Gastrocnemius medialis (tissue), 4 donors: Measurements from ENCODE around the gene CYB5R3. TPM values are rescaled to one million over a fixed set of nuclear protein-coding genes. Genes with fewer than 3 reads are reported as not detected.

Source experiments
- ATAC-seq, 2 donors: fragments of 150-250 bp; one replicate each; pipeline ENCODE4 v1.9.1; 2016
- DNase-seq, 2 donors: peaks; one replicate each; pipeline ENCODE4 v3.0.0-alpha.2; 2019
- H3K27ac ChIP-seq, 4 donors: fragments of 200-600 bp; sonication (generic); 1 replicate in 1 of 4; 2 replicates in 3 of 4; pipeline ENCODE4 v1.5.1; 2016 to 2018; ENCODE audit warnings: mild to moderate bottlenecking in 2 of 4, moderate library complexity in 1 of 4
- H3K27me3 ChIP-seq, 3 donors: fragments of 200-600 bp; sonication (generic) in 2 of 3; 1 replicate in 1 of 3; 2 replicates in 2 of 3; pipeline versions ENCODE4 v1.5.1 to v1.6.0; 2016 to 2019; ENCODE audit warnings: mild to moderate bottlenecking in 1 of 3, moderate library complexity in 1 of 3
- H3K36me3 ChIP-seq, 2 donors: fragments of 200-600 bp; sonication (generic) in 1 of 2; one replicate each; pipeline ENCODE4 v1.5.1; 2017 to 2018
- H3K4me1 ChIP-seq, 2 donors: fragments of 200-600 bp; sonication (generic) in 1 of 2; one replicate each; pipeline ENCODE4 v1.5.1; 2016 to 2017; ENCODE audit warnings: mild to moderate bottlenecking in 2 of 2
- H3K4me3 ChIP-seq, 4 donors: fragments of 200-600 bp; sonication (generic) in 3 of 4; 1 replicate in 1 of 4; 2 replicates in 3 of 4; pipeline ENCODE4 v1.5.1; 2016 to 2019; ENCODE audit warnings: mild to moderate bottlenecking in 2 of 4
- H3K9me3 ChIP-seq, 3 donors: fragments of 200-600 bp; sonication (generic) in 2 of 3; 1 replicate in 1 of 3; 2 replicates in 2 of 3; pipeline ENCODE4 v1.5.1; 2016 to 2019
- POLR2A ChIP-seq, 2 donors: fragments of 450-650 bp; IDR thresholded peaks; one replicate each; pipeline ENCODE4 v1.6.1; 2017; ENCODE audit warnings: antibody characterized with exemption in 2 of 2, mild to moderate bottlenecking in 2 of 2, moderate library complexity in 2 of 2
- in situ Hi-C, 4 donors: fragments of 200-750 bp; cut with MboI; loops; one replicate each; pipeline versions ENCODE4 v1.15.0 to v1.8.0; 2017; ENCODE audit warnings: low sequenced_read_pairs in 4 of 4
- intact Hi-C: fragments of 100-400 bp; cut with DNase I; formaldehyde crosslinking; loops from one replicate; pipeline ENCODE4 v1.15.1; 2023; ENCODE audit warnings: low total_unique reads
- total RNA-seq, 4 donors: library from RNA; depleted of rRNA; stranded (reverse); fragments of >200 nt; gene quantifications; one replicate each; pipeline versions ENCODE4 v1.1.0 to v1.2.3, GENCODE V29; 2016
- TF ChIP-seq, protein P1 (sequence below), 5 experiments: fragments of 450-650 bp in 3 of 5; fragments of 200-600 bp in 2 of 5; sonication (generic) in 2 of 5; IDR thresholded peaks in 4 of 5; conservative IDR thresholded peaks in 1 of 5; 1 replicate in 4 of 5; 2 replicates in 1 of 5; pipeline ENCODE4 v1.5.1; 2016 to 2019; ENCODE audit warnings: antibody characterized with exemption in 5 of 5, mild to moderate bottlenecking in 3 of 5, moderate library complexity in 3 of 5

Gene CYB5R3
- total RNA-seq, 4 donors from 2014 or later = 44.3 to 163 (median 105) TPM

DNA sequence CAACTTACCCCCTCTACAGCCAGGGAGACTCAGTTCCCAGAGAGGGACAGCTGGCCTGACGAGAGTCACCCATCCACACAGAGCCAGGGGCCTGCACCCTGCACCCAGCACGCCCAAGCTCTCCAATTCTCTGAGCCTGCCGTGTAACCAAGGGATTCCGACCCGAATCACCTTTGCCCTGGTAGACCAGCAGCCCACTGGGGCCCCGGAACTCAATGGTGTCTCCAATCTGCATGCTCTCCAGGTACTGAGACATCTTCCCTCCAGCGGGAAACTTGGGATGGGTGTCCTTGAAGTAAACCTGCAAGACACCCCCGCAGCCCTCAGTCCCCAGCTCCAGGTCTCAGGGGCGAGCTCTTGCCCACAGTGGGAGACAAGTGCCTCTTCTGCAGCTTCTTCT lies 21.2 kb downstream of the CYB5R3 start:
- in situ Hi-C loops = no loop called here
- no peak for ATAC-seq
- no peaks in the 10 kb centered on the region for H3K9me3 ChIP-seq
- peaks cover 0 to 100% of the 10 kb centered on the region in 2 donors for H3K36me3 ChIP-seq
- intact Hi-C loops = no loop called here
- TF ChIP-seq, protein P1, sequence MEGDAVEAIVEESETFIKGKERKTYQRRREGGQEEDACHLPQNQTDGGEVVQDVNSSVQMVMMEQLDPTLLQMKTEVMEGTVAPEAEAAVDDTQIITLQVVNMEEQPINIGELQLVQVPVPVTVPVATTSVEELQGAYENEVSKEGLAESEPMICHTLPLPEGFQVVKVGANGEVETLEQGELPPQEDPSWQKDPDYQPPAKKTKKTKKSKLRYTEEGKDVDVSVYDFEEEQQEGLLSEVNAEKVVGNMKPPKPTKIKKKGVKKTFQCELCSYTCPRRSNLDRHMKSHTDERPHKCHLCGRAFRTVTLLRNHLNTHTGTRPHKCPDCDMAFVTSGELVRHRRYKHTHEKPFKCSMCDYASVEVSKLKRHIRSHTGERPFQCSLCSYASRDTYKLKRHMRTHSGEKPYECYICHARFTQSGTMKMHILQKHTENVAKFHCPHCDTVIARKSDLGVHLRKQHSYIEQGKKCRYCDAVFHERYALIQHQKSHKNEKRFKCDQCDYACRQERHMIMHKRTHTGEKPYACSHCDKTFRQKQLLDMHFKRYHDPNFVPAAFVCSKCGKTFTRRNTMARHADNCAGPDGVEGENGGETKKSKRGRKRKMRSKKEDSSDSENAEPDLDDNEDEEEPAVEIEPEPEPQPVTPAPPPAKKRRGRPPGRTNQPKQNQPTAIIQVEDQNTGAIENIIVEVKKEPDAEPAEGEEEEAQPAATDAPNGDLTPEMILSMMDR (IDR thresholded peaks at IDR 0.05 in 4 of 5, conservative IDR thresholded peaks at IDR 0.05 in 1 of 5) = no peak
- no peak for TF ChIP-seq POLR2A (IDR thresholded peaks at IDR 0.05)
- DNase-seq = no peak
- H3K4me1 ChIP-seq = peaks cover 0 to 3% of the 10 kb centered on the region in 2 donors
- H3K27ac ChIP-seq = no peak overlapping the region
- no peaks in the 10 kb centered on the region for H3K27me3 ChIP-seq
- no peak overlapping the region for H3K4me3 ChIP-seq

DNA sequence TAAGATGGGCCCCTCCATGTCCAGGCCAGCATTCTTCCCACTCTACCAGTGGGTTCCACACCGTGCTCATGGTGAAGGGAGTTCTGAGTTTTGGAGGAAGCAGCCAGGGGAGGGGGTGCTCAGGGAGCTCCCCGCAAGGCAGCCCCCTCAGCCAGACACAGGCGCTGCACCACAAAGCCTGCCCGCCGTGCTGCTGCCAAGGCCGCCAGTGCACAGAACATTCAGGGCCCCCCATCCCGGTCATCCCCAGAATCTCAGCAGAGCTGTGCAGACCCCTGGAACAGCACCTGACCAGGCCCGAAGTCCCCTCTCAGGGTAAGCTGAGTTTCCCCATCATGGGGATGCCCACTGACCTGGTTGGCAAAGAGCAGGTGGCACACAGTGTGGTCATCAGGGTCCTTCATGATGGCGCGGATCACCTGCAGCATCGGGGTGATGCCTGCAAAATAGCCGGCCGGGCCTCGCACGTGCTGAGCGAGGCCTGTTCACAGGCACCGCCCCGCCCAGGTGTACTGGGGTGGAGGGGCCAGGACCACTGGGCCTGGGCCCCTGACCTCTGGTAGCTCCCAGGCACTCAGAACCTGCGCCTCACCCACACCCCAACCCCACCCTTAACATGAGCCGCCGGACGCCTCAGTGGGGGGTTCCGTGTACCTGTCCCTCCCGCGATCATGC lies 22.1 kb downstream of the CYB5R3 start:
- intact Hi-C loops = no loop called here
- H3K4me3 ChIP-seq = no peak overlapping the region
- no peaks in the 10 kb centered on the region for H3K27me3 ChIP-seq
- no peaks in the 10 kb centered on the region for H3K9me3 ChIP-seq
- no peak for DNase-seq
- no peak overlapping the region for H3K27ac ChIP-seq
- ATAC-seq = no peak
- H3K36me3 ChIP-seq = peaks cover 0 to 97% of the 10 kb centered on the region in 2 donors
- TF ChIP-seq POLR2A (IDR thresholded peaks at IDR 0.05) = no peak
- TF ChIP-seq, protein P1 (IDR thresholded peaks at IDR 0.05 in 4 of 5, conservative IDR thresholded peaks at IDR 0.05 in 1 of 5) = no peak
- H3K4me1 ChIP-seq = no peaks in the 10 kb centered on the region
- in situ Hi-C loops = no loop called here

DNA sequence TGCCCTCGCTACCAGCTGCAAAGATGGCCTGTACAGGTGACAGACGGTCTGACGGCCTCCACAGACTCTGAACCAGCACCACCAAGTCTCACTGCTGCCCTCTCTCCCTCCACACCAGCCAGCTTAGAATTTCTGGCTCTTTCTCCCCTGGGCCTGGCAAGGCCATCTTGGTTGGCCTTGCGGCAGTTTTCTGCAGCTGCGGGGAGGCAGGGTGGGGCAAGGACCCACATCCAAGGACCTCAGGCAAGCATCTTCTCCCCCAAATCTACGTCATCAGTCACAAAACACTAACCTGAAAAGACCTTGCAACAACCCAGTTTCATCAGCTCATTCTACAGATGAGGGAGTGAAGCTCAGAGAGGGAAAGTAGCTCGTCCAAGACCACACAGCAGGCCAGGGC lies 22.8 kb downstream of the CYB5R3 start:
- peaks cover 0 to 90% of the 10 kb centered on the region in 2 donors for H3K36me3 ChIP-seq
- H3K4me3 ChIP-seq = no peak overlapping the region
- in situ Hi-C loops = no loop called here
- no peak for DNase-seq
- H3K27me3 ChIP-seq = no peaks in the 10 kb centered on the region
- H3K9me3 ChIP-seq = no peaks in the 10 kb centered on the region
- peaks cover 3 to 5% of the 10 kb centered on the region in 2 donors for H3K4me1 ChIP-seq
- ATAC-seq = no peak
- TF ChIP-seq, protein P1 (IDR thresholded peaks at IDR 0.05 in 4 of 5, conservative IDR thresholded peaks at IDR 0.05 in 1 of 5) = no peak
- no peak for TF ChIP-seq POLR2A (IDR thresholded peaks at IDR 0.05)
- intact Hi-C loops = no loop called here
- H3K27ac ChIP-seq = no peak overlapping the region

DNA sequence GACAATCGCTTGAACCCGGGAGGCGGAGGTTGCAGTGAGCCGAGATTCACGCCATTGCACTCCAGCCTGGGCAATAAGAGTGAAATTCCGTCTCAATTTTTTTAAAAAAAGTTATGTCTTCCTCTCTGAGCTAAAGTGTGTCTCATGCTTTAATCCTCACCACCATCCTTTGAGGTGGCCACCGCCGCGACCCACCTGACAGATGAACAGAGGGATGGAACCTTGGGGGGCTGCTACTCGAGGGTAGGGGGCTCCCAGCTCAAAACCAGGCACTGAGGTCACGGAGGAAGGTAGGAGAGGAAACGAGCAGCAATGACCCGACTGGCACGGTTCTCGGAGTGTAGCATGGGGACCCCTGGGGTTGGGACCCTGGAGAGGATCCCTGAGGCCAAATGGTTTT lies 23.8 kb downstream of the CYB5R3 start:
- no peaks in the 10 kb centered on the region for H3K9me3 ChIP-seq
- ATAC-seq (no peak), DNase-seq (no peak)
- H3K36me3 ChIP-seq = peaks cover 0 to 80% of the 10 kb centered on the region in 2 donors
- H3K27me3 ChIP-seq = no peaks in the 10 kb centered on the region
- intact Hi-C loops (no loop called here), in situ Hi-C loops (no loop called here)
- H3K4me1 ChIP-seq = peaks cover 12 to 15% of the 10 kb centered on the region in 2 donors
- H3K27ac ChIP-seq = no peak overlapping the region
- H3K4me3 ChIP-seq = no peak overlapping the region
- TF ChIP-seq, protein P1 (IDR thresholded peaks at IDR 0.05 in 4 of 5, conservative IDR thresholded peaks at IDR 0.05 in 1 of 5) = no peak
- no peak for TF ChIP-seq POLR2A (IDR thresholded peaks at IDR 0.05)
